Erythroblast (primary cell): ENCODE data around the gene R3HDM2.
"Not testable (repeated sequence)": the region's sequence is repeated elsewhere in the genome, so short reads cannot be mapped to it uniquely, and the experiment has no call there.

Experiments used
- DNase-seq, 2 experiments: peaks; one replicate each; lab custom pipeline; 2025; lab: John Stamatoyannopoulos, UW
- GATA1 ChIP-seq: IDR thresholded peaks from 2 replicates; pipeline ENCODE4 v1.6.1; 2011; ENCODE audit warnings: low read depth, mild to moderate bottlenecking, control low read depth, low read length, moderate library complexity
- POLR2A ChIP-seq: IDR thresholded peaks from 2 replicates; pipeline ENCODE4 v1.6.1; 2011; ENCODE audit warnings: mild to moderate bottlenecking, low read length

Gene R3HDM2

DNA sequence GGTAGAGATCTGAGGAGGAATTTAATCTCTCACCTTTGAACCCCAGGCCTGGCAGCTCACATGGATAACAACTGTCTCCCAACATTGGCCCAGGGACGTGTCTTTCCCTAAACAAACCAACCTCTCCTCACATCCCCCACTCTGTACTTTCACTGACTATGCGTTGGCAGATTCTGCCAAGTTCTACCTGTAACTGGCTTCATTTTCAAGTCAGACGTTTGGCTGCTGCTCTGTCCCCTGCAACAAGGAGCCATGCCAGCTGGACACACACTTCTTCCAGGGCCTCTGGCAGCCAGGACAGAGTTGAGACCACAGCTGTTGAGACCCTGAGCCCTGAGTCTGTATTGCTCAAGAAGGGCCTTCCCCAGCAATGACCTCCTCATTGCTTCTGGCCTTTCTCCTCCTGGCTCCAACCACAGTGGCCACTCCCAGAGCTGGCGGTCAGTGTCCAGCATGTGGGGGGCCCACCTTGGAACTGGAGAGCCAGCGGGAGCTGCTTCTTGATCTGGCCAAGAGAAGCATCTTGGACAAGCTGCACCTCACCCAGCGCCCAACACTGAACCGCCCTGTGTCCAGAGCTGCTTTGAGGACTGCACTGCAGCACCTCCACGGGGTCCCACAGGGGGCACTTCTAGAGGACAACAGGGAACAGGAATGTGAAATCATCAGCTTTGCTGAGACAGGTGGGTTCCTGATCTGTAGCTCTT, 3.8 kb upstream of the R3HDM2 start, which contains the start of gene INHBC:
INHBC (plus strand) TSS at position 268 of the 707 bp plus-strand sequence; CDS start at position 371, 103 bp downstream.
- no peak for TF ChIP-seq GATA1
- no peak for DNase-seq

DNA sequence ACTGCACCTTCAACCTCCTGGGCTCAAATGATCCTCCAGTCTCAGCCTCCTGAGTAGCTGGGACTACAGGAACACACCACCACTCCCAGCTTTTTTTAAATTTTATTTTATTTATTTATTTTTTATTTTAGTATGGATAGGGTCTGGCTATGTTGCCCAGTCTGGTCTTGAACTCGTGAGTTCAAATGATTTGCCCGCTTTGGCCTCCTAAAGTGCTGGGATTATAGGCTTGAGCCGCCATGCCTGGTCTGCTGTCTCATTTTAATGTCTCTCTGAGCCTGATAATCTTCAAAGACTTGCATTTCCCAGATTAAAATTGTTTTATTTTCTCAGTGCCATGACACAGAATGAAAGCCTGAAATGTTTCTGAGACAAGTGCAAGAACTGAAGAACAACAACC, 2.5 kb upstream of the R3HDM2 start:
- DNase-seq: no peak

DNA sequence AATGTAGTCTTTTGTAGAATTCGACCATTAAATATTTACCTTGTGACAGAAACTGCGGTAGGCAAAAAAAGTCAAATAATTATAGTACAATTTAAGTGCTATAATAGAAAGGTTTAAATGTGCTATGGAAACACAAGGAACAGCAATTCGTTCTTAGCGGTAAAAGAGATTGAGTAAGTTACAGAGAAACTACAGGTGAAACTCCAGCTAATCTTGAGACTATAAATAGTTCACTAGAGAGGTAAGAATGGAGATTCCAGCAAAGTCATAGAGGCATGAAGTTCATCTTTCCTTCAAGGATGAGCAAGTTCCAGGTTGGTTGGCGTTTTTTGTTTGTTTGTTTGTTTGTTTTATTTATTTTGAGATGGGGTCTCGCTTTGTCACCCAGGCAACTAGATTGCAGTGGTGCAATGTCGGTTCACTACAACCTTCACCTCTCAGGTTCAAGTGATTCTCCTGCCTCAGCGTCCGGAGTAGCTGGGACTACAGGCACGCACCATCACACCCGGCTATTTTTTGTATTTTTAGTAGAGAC, 878 bp upstream of the R3HDM2 start:
- TF ChIP-seq GATA1 (no peak), POLR2A (no peak)
- peak in 1 of 2 experiments; percentile 44 for DNase-seq

More for the DNA sequence above, 2.5 kb upstream of the R3HDM2 start:
- TF ChIP-seq POLR2A (no peak), GATA1 (no peak)

DNA sequence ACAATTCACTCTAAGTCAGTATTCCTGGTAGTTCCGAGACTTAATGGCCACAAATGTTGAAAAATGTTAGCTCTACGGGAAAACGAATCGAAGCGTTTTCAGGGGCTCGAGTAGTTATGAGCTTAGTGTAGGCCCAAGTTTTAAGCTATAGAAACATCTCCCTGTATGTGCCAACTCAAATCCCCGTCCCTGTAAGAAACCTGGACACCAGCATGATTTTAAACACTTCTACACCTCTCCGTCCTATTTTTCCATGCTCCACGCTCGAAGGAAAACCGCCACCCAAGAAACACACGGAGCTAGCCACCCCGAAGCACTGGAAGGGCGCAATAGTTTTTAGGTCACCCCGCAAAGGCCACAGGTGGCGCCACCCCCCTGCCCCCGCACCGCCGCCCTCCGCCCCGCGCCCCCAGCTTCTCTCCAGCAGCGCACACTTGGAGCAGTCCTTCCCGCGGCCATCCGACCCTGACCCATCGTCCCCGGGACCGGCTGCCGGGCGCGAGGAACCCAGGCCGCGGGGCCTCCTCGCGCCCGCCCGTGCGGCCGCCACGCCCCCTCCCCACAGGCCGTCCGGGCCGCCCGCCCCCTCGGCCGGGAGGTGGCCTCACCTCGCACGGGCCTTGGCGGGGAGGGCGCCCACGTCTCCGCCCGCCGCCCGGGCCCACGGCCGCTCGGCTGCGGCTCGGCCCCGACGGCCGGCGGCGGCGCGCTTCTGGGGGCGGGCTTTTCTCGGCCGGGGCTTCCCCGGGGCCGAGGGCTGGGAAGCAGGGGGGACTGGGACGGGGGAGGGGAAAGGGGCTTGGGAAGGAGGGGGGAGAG, 522 bp downstream of the R3HDM2 start:
- TF ChIP-seq GATA1 (no peak), POLR2A (peak; percentile 34)
- peak; percentile 83 to 89 for DNase-seq

DNA sequence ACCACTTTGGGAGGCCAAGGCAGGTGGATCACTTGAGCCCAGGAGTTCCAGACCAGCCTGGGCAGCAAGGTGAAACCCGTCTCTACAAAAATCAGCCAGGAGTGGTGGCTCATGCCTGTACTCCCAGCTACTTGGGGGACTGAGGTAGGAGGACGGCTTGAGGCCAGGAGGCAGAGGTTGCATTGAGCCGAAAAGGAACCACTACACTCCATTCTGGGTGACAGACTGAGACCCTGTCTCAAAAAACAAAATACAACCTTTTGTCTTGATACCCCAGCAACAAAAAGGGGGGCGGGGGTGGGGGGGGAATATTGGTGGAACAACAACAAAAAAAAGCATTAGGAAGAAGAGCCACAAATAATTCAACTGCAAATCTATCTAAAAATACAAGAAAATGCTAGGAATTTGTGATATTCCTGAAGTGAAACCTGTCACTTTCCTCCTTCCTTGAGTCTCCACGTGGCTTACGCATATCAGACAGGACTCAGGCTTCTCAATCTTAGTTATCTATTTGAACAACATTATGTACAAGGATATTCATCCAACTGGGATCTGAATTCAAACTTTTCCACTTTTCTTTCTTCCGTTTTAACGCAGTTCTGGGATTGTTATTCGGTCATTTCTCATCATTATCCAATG, 1.3 kb downstream of the R3HDM2 start:
- DNase-seq: peak; percentile 69 to 70
- TF ChIP-seq POLR2A (no peak), GATA1 (no peak)

DNA sequence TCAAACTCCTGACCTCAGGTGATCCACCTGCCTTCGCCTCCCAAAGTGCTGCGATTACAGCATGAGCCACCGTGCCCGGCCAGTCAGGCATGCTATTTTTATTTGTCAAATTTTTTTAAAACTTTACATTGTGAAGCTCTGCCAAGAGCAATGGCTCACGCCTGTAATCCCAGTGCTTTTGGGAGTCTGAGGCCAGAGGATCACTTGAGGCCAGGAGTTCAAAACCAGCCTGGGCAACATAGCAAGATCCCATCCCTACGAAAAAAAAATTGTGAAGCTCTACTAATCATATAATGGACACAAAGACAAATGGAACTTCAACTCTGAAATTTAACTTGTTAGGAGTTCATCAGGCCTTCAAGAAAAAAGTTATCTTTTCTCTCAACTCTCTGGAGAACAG, 1.9 kb downstream of the R3HDM2 start:
- TF ChIP-seq POLR2A (no peak), GATA1 (no peak)
- DNase-seq: no peak

DNA sequence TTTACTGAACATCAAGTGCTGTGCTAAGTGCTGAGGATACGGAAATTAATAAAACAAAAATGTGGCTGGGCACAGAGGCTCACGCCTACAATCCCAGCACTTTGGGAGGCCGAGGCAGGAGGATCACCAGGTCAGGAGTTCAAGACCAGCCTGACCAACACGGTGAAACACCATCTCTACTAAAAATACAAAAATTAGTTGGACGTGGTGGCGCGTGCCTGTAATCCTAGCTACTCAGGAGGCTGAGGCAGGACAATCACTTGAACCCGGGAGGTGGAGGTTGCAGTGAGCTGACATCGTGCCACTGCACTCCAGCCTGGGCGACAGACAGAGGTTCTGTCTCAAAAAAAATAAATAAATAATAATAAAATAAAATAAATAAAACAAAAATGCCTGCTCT, 3.9 kb downstream of the R3HDM2 start:
- not testable (repeated sequence) for DNase-seq

DNA sequence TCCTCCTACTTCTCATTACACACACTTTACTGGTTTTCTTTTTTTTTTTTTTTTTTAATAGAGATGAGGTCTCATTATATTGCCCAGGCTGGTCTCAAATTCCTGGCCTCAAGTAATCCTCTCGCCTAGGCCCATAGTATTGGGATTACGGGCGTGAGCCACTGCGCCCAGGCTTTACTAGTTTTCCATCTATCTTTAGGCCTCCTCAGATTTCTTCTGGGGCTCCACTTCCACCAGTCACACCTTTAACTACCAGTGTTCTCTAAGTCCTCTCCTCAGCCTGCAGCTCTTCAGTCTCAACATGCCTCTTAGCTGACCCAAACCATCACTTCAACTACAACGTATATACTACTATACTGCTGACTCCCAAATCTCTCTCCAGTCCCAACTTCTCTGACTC, 10.4 kb downstream of the R3HDM2 start:
- DNase-seq: no peak
- no peak for TF ChIP-seq GATA1
- TF ChIP-seq POLR2A: no peak

DNA sequence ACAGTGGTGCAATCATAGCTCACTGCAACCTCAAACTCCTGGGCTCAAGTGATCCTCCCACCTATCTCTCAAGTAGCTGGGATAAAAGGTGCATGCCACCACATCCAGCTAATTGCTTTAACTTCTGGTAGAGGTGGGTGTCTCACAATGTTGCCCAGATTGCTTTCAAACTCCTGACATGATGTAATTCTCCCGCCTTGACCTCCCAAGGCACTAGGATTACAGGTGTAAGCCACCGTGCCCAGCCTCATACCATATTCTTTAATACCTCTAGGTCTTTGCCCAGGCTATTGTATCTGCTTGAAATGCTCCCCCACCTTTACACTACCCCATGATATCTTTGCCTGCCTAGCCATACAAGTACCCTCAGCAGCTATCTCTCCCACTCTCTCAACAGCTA, 11.3 kb downstream of the R3HDM2 start:
- DNase-seq: no peak

DNA sequence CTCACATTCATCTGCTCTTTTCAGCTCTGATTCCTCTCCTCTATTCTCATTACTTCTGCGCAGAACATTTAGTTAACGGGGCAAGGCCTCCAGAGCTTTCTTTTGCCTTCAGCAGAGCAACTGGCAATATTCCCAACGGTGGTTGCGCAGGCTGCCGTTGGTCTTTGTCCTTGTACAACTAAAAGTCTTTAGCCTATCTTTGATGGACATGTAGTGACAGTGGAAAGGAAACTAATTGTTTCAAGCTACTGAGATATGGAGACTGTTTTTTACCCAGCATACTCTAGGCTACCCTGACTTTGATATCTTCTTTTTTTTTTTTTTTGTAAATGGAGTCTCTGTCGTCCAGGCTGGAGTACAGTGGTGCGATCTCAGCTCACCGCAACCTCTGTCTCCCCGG, 12.6 kb downstream of the R3HDM2 start:
- TF ChIP-seq GATA1 (no peak), POLR2A (no peak)
- no peak for DNase-seq

More for the DNA sequence above, 11.3 kb downstream of the R3HDM2 start:
- TF ChIP-seq POLR2A: no peak

DNA sequence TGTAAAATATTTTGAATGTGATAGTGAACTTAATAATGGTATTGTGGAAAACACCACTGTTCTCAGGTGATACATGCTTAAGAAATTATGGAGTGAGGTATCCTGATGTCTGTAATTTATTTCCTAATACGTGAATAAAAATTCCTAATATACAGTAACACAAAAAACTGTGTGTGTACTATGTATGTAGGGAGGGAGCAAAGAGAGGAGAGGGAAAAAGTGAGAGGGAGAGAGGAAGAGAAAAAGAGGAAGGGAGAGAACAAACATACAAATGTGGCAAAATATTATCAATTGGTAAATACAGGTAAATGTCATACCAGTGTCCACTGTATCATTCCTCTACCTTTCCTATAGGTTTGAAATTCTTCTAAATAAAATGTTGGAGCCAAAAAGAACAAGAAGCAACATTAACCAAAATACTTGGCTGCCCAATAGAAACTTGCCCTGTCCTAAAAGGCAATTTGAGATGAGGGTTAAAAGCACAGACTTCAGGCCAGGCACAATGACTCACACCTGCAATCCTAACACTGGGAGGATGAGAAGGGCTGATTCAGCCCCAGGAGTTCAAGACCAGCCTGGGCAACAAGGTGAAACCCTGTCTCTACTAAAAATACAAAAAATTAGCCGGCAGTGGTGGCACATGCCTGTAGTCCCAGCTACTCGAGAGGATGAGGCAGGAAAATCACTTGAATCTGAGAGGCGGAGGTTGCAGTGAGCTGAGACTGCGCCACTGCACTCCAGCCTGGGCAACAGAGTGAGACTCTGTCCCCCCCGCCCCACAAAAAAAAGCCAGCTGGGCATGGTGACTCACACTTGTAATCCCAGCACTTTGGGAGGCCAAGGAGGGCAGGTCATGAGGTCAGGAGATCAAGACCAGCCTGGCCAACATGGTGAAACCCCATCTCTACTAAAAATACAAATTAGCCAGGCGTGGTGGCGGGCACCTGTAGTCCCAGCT, 14.5 kb downstream of the R3HDM2 start:
- TF ChIP-seq POLR2A: no peak
- DNase-seq: no peak

DNA sequence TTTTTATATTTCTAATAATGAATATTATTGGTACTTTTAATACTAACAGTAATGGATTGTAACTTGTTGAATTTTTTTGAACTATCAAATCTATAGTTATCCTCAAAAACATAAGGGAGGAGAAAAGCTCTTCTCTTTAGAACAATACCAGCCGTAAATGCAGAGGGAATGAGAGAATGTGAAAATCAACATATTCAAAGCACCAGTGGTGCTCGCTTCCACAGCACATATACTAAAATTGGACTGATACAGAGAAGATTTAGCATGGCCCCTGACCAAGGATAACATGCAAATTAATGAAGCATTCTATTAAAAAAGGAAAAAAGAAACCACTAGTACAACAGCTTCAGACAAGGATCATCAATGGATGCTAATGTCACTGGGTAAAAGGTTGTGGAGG, 15.8 kb downstream of the R3HDM2 start:
- no peak for DNase-seq
- TF ChIP-seq GATA1 (no peak), POLR2A (no peak)

DNA sequence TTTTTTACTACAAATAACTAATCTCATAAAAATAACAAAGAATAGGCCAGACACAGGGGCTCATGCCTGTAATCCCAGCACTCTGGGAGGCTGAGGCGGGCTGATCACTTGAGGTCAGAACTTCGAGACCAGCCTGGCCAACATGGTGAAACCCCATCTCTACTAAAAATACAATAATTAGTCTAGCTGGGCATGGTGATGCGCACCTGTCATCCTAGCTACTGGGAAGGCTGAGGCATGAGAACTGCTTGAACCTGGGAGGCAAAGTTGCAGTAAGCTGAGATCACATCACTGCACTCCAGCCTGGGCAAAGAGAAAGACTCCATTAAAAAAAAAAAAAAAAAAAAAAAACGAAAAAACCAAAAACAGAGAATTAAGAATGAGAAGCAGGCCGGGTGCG, 16.7 kb downstream of the R3HDM2 start:
- not testable (repeated sequence) for DNase-seq

DNA sequence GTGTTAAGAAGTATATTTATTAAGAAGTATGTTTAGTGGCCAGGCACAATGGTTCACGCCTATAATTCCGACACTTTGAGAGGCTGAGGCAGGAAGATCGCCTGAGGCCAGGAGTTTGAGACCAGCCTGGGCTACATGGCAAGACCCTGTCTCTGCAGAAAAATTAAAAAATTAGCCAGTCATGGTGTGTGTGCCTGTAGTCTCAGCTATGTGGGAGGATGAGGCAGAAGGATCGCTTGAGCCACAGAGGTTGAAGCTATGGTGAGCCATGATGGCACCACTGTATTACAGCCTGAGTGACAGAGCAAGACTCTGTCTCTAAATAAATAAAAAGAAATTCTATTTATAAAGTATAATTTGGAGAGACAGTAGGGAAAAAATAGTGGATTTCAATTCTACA, 20.3 kb downstream of the R3HDM2 start:
- TF ChIP-seq POLR2A (no peak), GATA1 (no peak)
- DNase-seq: no peak
